GM18868 (cell line): ENCODE results near the gene MRM1.

Source experiments
- ATAC-seq: cut with Tn5 transposase; IDR thresholded peaks from one replicate; pipeline ENCODE4 v1.9.1; 2021; ENCODE audit warnings: mild to moderate bottlenecking, moderate library complexity; ENCODE audit not compliant: unreplicated experiment

The MRM1 gene

DNA sequence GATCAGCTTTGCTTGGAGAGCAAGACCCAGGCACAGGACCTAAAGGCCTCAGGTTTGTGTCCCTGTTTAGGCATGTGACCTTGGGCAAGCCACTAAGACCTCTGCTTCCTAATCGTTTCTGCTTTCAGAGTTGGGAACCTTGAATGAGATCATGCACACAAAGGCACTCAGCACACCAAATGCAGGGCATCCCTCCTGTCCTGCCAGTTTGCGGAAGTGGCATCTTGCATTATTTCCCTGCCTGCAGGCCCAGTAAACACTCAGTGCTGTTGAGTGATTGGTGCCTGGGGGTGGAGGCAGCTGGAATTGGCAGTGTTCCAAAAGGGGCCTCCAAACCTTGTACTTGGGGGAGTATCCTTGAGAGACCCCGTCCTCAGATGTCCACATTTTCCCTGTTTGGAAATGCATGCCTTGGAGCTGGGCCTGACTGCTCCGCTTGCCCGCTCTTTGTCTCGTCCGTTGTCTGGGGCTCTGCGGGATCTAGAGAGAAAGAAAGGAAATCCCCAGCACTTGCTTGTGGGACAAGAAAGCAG is 28.7 kb downstream of the MRM1 start:
- no peak for ATAC-seq

DNA sequence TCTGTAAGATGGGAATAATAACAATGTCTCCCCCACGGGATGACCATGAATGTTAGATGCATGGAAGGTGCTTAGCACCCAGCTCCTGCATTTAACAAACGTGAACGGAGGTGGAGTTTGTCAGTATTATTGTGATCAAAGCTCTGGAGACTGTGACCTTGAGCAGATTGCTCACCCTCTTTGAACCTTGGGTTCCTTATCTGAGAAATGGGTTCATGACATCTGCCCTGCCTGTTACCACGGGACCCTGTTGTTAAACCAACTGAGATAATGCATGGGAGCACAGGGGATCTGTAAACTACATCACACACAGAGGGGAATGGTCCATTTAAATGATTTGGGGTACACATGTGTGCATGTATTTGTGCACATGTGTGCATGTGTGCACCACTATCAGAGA is 29.6 kb downstream of the MRM1 start:
- no peak for ATAC-seq

DNA sequence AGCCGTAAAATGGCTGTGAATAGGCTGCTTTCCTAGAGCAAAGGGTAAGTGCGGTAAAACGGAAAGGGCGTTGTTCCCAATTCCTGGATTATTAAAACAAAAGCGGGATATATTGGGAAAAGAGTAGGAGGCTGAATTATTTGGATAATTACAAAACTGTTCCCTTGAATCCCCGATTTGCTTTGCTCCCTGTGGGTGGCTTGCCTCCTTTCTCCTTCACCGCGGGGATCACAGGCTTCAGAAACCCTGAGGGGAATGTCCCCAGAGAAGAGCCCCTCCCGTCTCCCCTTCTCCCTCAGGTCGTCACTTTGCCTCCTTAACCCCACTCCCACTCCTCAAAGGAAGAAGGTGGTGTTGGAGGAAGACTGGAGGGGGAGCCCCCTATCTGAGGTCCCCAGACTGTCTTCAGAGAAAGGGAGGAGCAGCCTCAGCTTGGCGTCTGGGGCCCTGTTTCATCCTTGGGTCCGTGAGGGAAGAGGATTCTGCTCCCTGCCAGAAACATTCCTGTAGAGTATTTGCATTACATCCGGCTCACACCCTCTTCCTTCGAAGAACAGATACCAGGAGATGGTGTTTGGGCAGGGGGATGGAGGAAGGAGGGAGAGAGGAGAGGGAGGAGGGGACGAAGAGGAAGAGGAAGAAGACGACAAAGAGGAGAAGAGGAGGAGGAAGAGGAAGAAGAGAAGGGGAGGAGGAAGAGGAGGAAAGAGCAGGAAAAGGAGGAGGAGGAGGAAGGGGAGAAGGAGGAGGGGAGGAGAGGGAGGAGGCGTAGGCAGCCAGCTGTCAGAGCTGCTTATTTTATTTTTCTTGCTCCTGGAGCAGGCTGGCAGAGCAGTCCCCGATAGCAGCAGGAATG is 31.8 kb downstream of the MRM1 start:
- no peak for ATAC-seq

DNA sequence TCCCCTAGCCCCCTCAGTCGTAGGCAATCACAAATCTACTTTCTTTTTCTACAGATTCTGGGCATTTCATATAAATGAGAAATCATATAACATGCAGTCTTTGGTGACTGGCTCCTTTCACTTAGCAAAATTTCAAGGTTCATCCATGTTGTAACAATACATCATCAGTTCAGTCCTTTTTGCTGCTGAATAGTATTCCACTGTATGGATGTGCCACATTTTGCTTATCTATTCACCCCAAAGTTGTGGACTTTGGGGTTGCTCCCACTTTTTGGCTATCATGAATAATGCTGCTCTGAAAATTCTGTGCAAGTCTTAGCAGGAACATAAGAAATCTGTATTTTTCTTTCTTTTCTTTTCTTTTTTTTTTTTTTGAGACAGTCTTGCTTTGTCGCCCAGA is 39.0 kb downstream of the MRM1 start:
- no peak for ATAC-seq

DNA sequence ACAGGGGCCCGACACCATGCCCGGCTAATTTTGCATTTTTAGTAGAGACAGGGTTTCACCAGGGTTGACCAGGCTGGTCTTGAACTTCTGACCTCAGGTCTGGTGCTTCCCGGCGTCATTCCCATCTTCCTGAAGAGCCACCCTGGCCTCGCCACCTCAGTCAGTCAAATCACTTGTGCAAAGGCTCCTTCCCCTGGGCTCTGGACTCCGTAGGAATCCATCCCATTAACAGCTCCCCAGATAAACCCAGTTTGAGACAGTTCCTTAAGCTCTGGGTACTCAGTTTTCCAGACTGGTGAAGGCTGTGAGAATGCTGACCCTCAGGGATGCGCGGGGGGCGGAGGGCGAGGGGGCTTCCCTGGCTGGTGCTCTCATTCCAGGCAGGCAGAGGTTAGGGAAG is 39.5 kb downstream of the MRM1 start:
- ATAC-seq = no peak

DNA sequence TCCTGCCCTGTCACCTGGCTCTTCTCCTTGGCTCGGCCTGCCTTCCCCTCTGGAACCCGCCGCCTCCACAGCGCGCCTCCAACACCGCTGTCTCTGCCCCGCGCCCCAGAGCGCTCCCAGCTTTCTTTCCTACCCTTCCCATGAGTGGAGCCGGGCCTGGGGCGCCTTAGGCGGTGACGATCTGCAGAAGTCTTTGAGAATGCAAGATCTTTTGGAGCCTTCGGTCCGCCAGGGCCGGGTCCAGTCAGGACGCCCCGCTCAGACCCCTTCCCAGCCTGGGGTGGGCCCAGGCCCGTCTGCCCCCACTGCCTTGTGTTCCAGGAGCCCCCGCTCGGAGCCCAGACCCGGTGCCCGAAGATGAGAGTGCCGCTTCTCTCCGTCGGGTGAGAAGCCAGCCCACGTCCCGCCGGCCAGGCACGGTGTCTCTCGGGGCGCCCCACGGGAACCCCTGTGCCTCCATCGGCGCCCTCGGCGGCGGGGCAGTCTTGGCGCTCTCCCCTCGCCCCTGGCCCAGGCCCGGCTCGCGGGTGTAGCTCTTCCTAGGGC is 40.0 kb downstream of the MRM1 start:
- no peak for ATAC-seq

DNA sequence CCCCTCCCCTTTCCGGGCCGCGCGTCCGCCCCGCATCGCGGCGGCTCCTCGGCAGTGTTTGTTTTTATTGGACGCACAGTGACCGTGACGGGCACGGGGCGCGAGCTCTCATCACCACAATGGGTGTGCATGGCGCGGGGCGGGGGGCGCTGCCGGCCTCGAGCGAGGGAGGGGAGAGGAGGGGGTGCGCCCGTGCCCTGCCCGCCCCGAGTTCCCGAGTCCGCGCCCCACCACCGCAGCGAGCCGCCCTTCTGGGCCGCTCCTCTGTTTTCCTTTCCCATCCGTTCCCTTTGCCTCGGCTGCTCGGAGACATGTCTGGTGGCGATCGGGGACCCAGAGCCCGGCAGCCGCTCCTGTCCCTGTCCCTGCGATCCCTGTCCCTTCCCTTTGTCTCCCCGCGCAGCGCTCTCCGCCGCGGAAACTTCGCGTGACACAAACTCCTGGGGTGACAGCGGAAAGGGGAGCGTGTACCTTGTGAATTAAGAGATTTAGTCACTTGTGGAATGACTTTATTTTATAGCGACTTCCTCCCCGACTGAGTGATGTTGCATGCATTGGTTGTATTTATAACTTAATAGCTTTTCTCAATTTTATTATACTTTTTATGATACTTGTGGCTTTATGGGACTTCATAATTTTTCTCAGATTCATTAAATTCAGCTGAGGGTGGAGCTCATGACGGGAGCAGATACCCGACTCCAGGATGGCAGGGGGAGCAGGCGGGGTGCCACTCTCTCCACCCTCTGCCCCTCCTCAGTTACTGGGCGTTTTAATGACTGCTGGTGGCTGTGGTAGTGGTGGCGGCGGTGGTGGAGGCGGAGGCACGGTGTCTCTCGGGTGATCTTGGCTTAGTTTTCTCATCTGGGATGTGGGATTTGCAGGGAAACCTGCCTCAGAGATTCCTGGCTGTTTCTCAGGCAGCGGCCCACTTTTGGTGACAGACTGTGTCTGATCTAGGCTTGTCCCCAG is 40.8 kb downstream of the MRM1 start:
- ATAC-seq = no peak

DNA sequence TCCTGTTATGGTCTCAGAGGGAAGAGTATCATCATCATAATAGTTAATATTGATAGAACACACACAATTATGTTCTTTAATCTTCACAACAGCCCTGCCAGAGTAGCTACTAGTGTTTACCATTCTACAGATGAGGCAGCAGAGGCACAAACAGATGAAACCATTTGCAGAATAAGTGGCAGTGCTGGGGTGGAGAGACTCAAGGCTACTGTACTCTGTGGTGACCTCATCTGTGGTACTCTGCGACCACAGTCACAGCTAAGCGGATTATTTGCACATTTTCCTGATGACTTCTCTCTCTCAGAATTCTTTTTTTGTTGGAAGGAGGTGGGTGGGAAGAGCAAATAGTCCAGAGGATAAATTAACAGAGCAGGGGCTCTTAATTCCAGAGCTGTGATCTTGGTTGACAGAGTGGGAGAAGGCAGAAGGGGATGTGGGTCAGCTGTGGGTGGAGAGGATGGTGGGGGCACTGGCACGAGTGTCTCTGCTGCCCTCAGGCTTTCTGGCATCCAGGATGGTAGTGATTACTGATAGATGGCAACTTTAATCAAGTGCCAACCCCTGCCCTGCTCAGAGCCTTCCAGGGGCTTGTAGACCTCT is 41.8 kb downstream of the MRM1 start:
- ATAC-seq = no peak

DNA sequence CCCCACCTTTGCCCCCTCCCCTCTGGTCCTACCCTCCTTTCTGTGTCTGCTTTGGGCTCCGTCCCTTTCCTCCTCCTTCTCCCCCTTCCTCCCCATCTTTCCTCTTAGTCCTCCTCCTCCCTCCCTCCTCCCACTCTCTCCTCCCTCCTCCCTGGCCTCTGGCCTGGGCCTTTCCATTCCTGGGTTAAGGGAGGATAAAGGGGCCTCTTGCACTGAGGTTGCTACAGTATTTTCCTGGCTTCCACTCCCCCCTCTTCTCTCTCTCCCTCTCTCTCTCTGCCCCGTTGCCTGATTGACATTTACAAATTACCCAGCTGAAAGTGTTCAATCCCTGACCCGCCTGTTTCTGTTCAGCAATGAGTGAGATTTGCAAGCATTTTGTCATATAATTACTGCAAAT is 44.0 kb downstream of the MRM1 start:
- no peak for ATAC-seq

DNA sequence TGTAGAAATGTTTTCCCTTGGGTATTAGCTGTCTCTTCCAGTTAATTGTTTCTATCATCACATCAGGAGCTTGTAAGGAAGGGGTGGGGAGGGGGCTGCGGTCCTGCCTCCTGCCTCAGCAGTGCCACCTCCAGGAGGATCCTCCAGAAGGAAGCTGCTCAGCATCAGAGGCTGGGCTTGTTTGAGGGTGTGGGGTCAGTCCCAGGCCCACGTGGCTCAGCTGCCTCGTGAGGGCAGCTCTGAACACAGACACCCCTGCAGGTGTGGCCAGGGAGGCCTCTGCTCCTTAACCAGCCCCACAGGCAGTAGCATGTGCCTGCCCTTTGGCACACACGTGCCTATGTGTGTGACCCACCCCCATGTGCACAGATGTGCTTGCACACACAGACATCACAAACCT is 46.3 kb downstream of the MRM1 start:
- ATAC-seq = no peak

DNA sequence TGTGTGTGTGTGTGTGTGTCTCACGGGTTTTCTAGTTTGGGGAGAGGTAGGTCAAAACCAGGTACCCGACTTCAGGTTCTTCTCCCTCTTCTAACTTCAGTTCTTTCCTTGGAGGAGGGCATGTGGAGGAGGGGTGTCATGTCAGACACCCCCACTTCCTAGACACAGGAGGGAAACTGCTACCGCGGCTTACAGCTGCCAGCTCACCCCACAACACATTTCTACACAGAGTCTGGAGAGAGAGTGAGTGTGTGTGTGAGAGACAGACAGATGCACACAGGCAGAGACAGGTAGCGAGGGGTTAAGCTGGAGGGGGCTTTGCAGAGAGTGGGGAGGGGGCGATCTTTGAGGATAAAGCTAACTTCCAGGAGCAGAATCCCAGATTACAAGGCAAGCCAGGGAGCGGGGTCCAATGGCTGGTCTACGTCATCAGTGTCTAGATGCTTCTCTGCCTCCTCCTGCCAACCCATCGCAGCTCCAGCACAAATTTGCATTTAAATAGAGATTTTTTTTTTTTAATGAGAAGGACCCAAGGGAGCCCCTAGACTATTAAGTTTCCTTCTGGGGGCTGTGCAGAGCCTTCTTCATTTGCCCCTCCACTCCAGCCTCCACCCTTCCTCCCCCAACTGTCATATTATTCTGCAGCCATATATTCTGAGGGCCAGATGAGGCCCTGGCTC is 48.9 kb downstream of the MRM1 start:
- no peak for ATAC-seq

DNA sequence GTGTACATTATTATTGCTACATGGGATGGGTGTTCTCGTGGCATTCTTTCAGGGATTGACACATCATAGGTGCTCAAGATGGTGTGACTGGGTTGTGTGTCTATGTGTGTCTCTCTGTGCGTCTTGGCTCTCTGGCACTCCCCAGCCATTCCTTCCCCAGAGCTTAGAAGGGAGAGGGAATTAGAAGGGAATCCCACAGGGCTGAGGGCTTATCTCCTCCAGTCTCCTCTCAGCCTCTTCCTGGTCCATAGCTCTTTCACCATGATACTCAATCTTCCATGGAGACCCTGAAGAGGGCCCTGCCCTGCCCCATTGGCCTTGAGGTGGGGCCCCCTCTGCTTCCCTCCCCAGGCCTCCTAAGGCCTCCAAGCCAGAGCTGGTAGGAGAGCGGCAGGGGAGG is 52.0 kb downstream of the MRM1 start:
- no peak for ATAC-seq

DNA sequence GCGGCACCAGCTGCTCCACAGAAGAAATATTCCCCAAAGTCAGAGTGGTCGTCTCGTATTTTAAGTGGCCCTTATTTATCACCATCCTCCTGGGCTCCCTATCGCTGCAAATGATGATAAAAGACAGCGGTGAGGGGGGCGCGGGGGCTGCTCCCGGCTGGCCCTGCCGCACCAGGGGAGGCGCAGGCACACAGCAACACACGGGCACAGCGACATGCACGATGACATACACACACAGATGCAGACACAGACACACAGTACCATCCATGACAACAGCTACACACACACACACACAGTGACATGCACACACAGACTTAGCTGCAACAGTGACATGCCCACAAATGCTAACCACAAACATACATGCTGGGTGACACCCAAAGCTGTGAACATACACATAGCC is 52.5 kb downstream of the MRM1 start:
- ATAC-seq = no peak

DNA sequence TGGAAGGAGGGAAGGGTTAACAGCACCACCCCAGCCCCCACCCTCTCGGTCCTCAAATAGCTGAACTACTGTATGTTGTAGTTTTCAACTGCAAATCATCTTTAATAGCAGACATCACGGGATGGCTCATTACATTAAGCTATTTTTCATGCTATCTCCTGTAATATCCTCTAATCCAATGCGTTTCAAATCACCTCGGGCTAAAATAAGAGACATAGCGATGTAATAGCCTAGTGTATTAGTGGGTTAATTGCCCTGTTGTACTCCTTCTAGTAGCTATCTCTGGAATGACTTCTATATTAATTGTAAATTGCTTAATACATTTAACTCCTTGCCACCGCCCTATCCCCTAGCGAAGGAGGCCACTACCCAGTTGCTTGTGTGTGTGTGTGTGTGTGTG is 54.3 kb downstream of the MRM1 start:
- no peak for ATAC-seq

DNA sequence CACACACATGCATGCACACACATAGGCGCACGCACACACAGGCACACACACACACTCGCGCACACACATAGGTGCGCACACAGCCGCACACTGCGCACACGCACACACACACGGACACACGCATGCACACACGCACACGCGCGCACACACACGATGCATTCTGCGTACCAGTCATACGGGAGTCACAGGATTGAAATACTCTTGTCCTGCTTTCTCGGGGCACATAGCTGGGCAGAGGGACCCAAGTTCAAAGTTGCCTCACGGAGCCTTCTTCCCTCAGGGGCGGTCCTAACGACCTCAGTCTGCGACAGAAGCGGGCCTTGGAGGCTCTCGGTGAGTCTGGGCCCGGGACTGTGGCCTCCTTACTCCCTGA is 56.0 kb downstream of the MRM1 start:
- no peak for ATAC-seq

DNA sequence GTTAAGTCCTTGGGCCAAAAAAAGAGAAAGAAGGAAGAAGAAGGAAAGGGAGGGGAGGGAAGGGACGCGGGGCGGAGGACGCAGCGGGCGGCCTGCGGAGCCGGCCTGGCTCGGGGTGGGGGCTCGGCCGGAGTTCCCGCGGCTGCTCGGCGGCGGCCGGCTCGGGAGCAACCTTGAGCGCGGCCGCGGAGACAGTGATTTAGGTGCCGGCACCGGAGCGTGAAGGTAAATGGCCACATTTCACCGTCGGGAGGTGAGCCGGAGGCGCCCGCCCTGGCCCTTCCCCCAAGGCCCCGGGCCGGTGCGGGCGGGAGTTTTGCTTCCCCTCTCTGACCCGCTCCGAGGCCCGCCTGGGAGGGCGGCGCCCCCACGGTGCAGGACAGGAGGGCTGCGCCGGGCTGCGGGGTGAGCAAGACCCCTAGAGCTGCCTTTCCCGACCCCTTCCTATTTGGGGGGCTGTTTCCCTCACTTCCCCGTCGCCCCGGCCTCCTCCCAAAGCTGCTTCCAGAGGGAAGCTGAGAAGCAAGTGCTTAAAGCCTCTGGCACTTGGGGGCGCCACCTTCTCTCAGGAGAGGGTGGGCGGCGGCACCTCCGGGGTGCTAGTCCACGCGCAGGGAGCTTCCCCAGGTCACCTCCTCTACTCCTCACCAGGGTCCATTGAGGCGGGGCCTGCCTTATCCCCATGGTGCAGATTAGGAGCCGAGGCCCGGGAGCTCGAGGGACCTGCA is 56.5 kb downstream of the MRM1 start:
- no peak for ATAC-seq
